Colonic mucosa (tissue), 4 donors: ENCODE data around the gene ST6GALNAC5. TPM values are rescaled to one million over a fixed set of nuclear protein-coding genes. Genes with fewer than 3 reads are reported as not detected.

Experiments
- DNase-seq: peaks from one replicate; pipeline ENCODE4 v3.0.0-alpha.2; 2020
- H3K27ac ChIP-seq: fragments of 200-600 bp; one replicate; pipeline ENCODE4 v1.8.0; 2021
- H3K27me3 ChIP-seq: fragments of 200-600 bp; one replicate; pipeline ENCODE4 v1.8.0; 2021
- H3K36me3 ChIP-seq: fragments of 200-600 bp; one replicate; pipeline ENCODE4 v1.8.0; 2021
- H3K4me1 ChIP-seq: fragments of 200-600 bp; one replicate; pipeline ENCODE4 v1.8.0; 2021; ENCODE audit warnings: mild to moderate bottlenecking
- H3K4me3 ChIP-seq: fragments of 200-600 bp; one replicate; pipeline ENCODE4 v1.8.0; 2021
- H3K9ac ChIP-seq, 2 donors: one replicate each; pipeline ENCODE4 v1.7.0; 2013; ENCODE audit warnings: control low read depth in 2 of 2, low read depth in 2 of 2, low read length in 2 of 2
- H3K9me3 ChIP-seq: fragments of 200-600 bp; one replicate; pipeline ENCODE4 v1.8.0; 2021
- intact Hi-C: fragments of 100-400 bp; cut with DNase I; formaldehyde crosslinking; loops from one replicate; pipeline ENCODE4 v1.14.1; 2022
- total RNA-seq, 2 donors: library from RNA; stranded (reverse); fragmentation: NEBNext Ultra II Directional in 1 of 2; extraction: Animal tissue kit (Norgen Biotek cat#: 25700) in 1 of 2; gene quantifications; one replicate each; pipeline ENCODE4 v1.2.1, GENCODE V29; 2021
- TF ChIP-seq, protein P1 (sequence below): fragments of 200-600 bp; IDR thresholded peaks from one replicate; pipeline ENCODE4 v1.8.0; 2022; ENCODE audit warnings: antibody characterized with exemption, mild to moderate bottlenecking
- donor health status: healthy.
- donor health status: DM: no; HTN: no; CAD: no.
- donor health status: DM: no; HTN: no; CAD: no.

Gene ST6GALNAC5
- total RNA-seq, 2 donors from 2014 or later: 2.1 to 2.2 TPM

DNA sequence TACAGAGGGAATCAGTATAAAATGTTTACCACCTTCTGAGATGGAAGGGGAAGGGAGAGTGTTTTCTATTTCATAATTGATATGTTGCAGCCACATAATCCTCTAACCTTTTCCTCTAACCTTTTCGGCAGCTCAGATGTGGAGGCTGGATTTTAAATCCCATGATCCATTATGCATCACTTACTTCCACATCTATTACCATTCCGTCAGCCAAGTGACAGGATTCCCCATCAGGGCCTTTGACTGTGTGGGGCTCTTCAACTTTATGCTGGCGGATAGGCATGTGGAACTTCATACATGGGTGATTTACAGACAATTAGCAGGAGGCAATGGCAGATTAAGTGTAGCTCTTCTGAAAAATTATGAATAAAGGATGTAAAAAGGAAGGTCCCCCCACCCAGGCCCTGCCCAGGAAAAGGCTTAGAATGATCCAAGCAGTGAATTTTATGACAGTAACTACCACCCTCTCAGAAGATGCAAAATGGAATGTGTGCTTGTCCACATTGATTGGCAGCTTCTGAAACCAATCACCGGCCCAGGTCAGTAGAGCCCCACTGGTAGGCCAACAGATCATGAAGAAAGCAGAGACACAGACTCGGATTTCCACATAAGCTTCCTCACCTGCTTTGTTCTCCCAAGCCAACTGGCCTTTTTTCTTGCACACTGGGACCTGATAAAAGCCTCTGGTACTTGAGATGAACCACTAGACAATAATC, 147.0 kb downstream of the ST6GALNAC5 start:
- Histone ChIP-seq H3K4me1 (no peaks in the 10 kb centered on the region), H3K4me3 (no peak overlapping the region), H3K27ac (no peak overlapping the region), H3K9ac (no peak overlapping the region), H3K27me3 (no peaks in the 10 kb centered on the region), H3K36me3 (no peaks in the 10 kb centered on the region), H3K9me3 (no peaks in the 10 kb centered on the region)
- intact Hi-C loops: no loop called here
- TF ChIP-seq, protein P1, sequence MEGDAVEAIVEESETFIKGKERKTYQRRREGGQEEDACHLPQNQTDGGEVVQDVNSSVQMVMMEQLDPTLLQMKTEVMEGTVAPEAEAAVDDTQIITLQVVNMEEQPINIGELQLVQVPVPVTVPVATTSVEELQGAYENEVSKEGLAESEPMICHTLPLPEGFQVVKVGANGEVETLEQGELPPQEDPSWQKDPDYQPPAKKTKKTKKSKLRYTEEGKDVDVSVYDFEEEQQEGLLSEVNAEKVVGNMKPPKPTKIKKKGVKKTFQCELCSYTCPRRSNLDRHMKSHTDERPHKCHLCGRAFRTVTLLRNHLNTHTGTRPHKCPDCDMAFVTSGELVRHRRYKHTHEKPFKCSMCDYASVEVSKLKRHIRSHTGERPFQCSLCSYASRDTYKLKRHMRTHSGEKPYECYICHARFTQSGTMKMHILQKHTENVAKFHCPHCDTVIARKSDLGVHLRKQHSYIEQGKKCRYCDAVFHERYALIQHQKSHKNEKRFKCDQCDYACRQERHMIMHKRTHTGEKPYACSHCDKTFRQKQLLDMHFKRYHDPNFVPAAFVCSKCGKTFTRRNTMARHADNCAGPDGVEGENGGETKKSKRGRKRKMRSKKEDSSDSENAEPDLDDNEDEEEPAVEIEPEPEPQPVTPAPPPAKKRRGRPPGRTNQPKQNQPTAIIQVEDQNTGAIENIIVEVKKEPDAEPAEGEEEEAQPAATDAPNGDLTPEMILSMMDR: no peak
- DNase-seq: no peak

GRCh38 chr1:77015748-77016341, 148.6 kb downstream of the ST6GALNAC5 start:
- H3K4me1 ChIP-seq: no peaks in the 10 kb centered on the region
- DNase-seq: no peak
- H3K9ac ChIP-seq: no peak overlapping the region
- TF ChIP-seq, protein P1: no peak
- no peaks in the 10 kb centered on the region for H3K36me3 ChIP-seq
- no peak overlapping the region for H3K4me3 ChIP-seq
- no peaks in the 10 kb centered on the region for H3K27me3 ChIP-seq
- intact Hi-C loops: no loop called here
- no peak overlapping the region for H3K27ac ChIP-seq
- no peaks in the 10 kb centered on the region for H3K9me3 ChIP-seq

- TF ChIP-seq, protein P1: no peak
- Histone ChIP-seq H3K9ac (no peak overlapping the region), H3K27me3 (no peaks in the 10 kb centered on the region), H3K27ac (no peak overlapping the region), H3K4me3 (no peak overlapping the region), H3K4me1 (no peaks in the 10 kb centered on the region), H3K9me3 (no peaks in the 10 kb centered on the region), H3K36me3 (no peaks in the 10 kb centered on the region)
- intact Hi-C loops: no loop called here
- no peak for DNase-seq
These were observed 149.2 kb downstream of the ST6GALNAC5 start for GRCh38 chr1:77016386-77016985.

DNA sequence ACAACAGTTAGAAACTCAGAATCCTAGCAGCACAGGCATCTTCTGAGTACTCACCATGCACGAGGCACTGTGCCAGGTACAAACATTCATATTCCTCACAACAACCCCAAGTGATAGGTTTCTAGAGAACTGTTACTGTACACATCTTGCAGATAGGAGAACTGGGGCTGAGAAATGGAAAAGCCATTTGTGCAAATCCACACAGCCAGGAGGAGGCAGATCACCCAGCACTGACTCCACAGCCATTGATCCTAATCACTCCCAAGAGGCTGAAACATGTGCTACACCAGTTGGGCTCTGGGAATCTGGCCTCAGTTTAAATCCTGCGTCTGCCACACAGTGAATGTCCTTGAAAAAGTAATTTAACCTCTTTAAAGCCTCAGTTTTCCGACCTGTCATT, 151.0 kb downstream of the ST6GALNAC5 start:
- TF ChIP-seq, protein P1: no peak
- H3K4me3 ChIP-seq: no peak overlapping the region
- no peaks in the 10 kb centered on the region for H3K9me3 ChIP-seq
- intact Hi-C loops: no loop called here
- no peak overlapping the region for H3K27ac ChIP-seq
- no peak for DNase-seq
- no peaks in the 10 kb centered on the region for H3K36me3 ChIP-seq
- no peaks in the 10 kb centered on the region for H3K27me3 ChIP-seq
- no peak overlapping the region for H3K9ac ChIP-seq
- no peaks in the 10 kb centered on the region for H3K4me1 ChIP-seq

DNA sequence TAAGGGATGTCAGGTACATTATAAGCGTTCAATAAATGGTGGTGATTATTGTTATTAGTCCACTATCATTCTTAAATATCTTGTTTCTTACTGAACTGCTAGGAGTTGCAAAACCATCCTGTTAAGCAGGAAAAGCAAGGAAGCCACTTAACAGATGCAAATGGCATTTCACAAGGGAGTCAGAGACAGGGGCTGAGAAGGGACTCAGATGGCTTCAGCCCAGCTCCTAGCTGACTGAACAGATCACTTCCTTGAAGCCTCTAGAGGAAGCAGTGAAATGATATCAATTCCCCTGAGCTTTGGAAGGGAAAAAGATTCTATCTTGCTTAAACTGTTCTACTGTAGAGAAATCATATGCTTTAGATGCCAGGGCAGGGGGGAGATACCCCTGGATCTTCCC, 151.5 kb downstream of the ST6GALNAC5 start:
- Histone ChIP-seq H3K4me1 (no peaks in the 10 kb centered on the region), H3K27ac (no peak overlapping the region), H3K9me3 (no peaks in the 10 kb centered on the region), H3K4me3 (no peak overlapping the region), H3K9ac (no peak overlapping the region), H3K27me3 (no peaks in the 10 kb centered on the region), H3K36me3 (no peaks in the 10 kb centered on the region)
- intact Hi-C loops: no loop called here
- TF ChIP-seq, protein P1: no peak
- no peak for DNase-seq
